T-helper 1 cell treated with Interleukin-12 subunit alpha and Interleukin-12 subunit beta and Interleukin-4 antibody, amounts not matched to agents 30 ng/mL and 1 ng/mL, for 36 hours (primary cell): Measurements from ENCODE around the gene IGF2. TPM values are rescaled to one million over a fixed set of nuclear protein-coding genes. Genes with fewer than 3 reads are reported as not detected.

Experiments used
- intact Hi-C: fragments of 100-400 bp; cut with micrococcal nuclease; formaldehyde crosslinking; loops from one replicate; pipeline ENCODE4 v1.15.1; 2024
- total RNA-seq: library from RNA; stranded (reverse); gene quantifications from 2 replicates; pipeline ENCODE4 v1.2.3, GENCODE V29; 2022

Gene IGF2
- total RNA-seq, 1 donor from 2014 or later, result 0.17 TPM

DNA sequence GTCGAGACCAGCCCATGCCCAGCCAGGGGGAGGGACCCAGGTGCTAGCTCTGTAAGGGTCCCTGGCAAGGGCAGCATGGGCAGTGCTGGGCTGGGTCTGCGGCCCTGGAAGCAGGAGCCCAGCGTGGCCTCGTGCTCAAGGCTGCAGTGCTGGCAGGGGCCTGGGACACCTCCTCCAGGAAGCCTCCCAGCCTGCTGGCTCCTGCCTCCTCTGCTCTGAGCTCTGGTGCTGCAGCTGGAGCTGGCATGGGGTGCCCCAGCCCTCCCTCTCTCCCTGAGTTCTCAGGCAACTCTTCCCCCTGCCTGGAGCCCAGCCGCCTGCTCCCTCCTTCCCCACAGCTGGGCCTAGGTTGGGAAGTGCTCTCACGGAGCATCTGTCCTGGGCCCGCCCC, 15.0 kb upstream of the IGF2 start:
- intact Hi-C loops, result loop anchor here (5.0 kb wide), 1 partner anchor 302 kb away; the partner anchor contains the start of gene LSP1

DNA sequence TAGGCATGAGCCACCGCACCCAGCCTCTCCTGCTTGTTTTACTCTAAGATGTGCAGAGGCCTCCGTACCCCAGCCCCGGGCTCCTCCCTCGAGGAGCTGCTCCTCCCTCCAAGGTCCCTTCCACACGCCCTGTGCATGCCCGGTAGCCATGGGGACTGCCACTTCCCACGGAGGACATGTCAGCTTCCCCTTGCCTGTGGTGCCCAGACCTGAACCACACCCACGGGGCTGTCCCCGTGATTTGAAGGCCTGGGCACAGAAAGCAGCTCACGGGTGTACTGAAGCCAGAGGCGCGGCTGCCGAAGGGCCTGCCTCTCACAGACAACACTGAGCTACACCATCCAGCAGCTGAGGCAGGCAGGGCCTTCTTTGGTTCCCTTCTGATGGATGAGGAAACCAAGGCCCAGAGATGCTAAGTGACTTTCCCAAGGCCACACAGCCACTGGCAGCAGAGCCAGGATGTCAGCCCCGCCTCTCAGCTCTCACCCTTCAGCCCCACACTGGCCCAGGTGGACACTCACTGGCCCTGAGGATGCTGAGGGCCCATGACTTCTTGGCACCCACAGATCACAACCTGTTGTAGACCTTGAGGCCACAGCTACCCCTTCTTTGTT, 14.5 kb upstream of the IGF2 start:
- intact Hi-C loops, result loop anchor here (5.0 kb wide), 1 partner anchor 301 kb away; the partner anchor contains the start of gene LSP1

DNA sequence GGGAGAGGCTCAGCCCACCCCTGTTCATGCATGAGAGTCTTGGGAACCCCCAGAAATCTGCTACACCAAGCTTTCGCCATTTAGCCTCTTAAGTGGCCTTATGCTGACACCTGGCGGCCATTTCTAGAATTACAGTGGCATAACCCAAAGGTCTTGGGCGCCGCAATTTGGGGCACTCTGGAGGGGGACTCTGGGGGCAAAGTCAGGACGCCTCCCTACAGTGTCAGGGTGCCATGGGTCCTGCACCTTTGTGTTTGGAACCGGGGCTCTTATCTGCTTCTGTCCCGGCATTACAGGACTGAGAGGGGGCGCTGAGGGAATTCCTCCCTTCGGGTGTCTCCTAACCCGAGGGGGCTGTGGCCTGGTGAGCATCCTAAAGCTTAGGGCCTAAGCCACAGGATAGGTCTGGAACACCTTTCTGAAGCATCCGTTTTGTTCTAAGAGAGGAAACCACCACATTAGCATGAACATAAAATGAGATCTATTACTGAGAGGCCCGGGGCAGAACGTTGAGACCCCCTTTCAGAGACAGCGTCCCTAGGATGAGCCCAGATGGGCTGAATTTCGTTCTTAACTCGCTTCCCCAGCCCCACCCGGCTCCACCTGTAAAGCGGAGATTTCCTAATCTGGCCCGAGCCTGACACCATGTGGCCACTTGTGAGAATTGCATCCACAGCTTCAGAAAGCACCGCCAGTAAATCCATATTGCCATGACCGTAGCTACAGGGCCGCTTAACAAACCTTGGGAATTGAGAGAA, 12.5 kb upstream of the IGF2 start:
- intact Hi-C loops, result loop anchor here (1.0 to 5.0 kb wide), 4 partner anchors 269 to 499 kb away; partner anchors contain the start of gene LSP1

DNA sequence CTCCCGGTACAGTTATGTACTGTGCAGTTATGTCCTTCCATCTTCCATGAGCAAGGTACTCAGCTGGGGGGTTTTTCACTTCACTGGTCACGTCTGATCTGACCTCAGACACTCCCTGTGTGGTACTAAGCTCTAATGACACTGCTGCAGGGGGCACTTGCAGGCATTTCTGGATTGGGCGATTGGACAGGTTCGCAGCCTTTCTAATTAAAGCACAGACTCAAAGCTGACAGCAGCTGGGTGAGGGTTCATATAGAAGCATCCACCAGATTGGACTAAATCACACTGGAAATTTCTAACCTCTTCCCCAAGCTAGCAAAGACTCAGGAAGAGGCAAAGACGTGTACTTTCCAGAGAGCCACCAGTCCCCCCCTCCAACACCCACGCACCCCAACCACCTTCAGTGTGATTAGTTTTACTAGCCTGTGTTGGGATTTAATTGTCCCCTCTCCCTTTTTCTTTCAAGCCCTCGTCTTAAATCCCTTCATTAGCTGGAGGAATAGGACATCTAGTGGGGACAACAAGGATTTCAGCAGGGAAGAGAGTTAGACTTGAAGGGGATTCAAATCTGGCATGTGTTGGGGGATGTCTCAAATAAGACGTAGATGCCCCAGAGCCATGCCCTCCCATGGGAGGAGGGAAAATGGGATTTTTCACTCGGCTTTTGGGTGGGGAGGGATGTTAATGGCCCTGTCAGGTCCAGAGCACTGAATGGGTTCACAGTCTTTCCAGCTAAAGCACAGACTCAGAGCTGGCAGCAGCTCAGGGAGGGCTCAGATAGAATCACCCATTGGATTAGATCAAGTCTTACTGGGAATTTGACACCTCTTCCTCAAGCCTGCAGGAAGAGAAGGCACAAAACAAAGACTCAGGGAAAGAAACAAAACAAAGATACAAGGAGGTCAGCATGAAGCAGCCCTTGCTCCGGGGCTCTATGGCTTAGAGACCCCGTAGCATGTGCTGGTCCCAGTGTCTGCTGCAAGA, 11.0 kb upstream of the IGF2 start:
- intact Hi-C loops, result loop anchor here (5.0 kb wide), 1 partner anchor 298 kb away; the partner anchor contains the start of gene LSP1

DNA sequence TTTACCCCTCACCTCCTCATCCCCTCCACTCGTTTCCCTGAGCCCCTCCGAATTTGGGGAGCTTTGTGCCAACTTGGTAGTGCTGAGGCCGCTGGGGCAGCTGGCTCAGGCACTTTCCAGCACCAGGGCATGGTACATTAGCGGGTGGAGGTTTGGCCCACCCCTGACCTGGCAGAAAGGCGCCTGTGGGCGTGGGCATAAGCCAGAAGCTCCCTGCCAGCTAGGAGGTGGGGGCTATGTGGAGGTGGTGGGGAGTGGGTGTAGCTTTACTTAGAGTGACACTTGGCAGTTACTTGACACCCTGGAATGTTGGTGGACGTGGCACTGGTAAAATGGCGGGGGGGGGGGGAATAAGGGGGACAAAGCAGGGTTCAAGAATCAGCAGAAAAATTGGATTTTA, 10.3 kb upstream of the IGF2 start:
- intact Hi-C loops, result no loop called here

DNA sequence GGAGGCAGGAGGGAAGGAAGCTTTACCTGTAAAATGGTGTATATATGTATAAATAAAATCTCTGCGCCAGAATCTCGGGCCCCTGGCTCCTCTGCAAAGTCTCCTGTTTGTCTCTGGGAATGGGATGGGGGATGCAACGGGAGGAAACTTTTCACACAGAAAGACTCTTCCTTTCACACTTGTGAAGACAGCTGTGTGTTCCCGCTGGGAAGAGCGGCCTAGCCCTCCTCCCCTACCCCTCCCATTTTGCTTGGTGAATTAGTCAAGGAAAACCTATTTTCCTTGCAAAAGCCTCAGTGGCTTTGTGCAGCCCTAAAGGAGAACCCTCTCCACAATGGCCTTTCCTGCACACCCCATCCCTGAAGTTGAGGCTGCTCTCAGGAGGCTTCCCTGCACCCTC, 9.4 kb upstream of the IGF2 start:
- intact Hi-C loops, result no loop called here

DNA sequence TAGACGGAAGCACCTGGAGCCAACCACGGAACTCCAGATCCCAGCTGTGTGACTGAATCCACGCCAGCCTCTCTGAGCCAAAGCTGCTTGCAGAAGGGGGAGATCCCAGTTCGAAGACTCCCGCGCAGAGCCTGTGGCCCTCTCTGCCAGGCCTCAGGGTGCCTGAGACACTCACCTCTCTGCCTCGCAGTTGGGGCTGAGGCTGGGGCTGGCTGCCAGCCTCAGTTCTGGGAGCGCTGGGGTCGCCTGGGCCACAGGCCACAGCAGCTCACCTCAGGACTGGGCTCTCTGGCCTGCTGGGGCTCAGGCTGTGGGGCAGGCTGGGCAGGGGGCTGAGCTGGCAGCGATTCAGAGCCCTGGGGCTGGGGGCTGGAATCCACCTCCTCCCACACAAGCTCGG, 8.2 kb upstream of the IGF2 start:
- intact Hi-C loops, result no loop called here

DNA sequence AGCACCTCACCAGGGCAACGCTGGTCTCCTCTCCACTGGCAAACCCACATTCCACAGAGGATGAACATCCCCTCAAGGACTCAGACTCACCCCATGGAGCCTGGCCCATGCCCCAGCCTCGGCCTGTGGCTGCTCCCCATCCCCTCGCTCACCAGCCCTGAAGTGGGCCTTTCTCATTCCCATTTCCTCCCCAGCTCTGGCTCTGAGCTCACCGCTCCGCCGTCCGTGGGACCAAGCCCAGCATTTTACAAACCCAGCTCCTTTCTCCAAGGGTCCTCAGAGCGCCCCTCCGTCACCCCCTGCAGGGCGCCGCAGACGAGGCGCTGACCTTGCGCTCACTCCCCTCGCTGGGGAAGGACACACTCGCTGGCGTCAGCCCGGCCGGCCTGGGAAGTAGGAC, 6.9 kb upstream of the IGF2 start:
- intact Hi-C loops, result no loop called here

DNA sequence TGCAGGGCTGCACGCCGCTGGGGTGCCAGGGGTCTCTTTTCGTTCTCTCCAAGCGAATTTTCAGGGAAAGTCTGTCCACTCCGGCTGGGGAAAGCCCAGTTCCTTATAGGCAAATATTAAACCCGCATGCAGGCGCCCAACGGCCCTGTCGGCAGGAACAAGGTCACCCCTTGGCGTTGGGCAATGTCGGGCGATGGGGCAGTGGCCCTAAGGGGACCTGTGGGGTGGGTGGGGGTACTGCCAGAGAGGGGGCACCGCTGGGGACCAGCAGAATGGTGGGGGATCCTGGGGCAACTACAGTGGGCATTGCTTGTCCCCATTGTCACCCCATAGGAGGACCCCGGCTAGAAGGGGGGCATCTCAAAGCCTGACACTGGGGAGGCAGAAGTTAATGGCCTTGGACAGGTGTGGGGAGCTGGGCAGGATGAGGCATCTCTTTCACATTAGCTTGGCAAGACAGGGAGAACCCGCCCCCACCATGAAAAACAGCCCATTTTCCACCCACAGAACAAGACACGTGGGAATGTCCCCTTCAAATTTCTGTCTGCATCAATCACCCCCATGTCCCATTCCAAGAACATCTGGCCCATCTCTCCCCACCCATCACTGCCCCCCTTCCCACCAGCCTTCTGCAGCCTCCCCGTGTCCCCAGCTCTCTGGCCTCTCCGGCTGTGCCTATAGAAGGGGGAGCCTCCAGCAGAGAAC, 5.5 kb upstream of the IGF2 start:
- intact Hi-C loops, result loop anchor here (5.0 kb wide), 1 partner anchor 128 kb away; the partner anchor contains the start of gene ASCL2

DNA sequence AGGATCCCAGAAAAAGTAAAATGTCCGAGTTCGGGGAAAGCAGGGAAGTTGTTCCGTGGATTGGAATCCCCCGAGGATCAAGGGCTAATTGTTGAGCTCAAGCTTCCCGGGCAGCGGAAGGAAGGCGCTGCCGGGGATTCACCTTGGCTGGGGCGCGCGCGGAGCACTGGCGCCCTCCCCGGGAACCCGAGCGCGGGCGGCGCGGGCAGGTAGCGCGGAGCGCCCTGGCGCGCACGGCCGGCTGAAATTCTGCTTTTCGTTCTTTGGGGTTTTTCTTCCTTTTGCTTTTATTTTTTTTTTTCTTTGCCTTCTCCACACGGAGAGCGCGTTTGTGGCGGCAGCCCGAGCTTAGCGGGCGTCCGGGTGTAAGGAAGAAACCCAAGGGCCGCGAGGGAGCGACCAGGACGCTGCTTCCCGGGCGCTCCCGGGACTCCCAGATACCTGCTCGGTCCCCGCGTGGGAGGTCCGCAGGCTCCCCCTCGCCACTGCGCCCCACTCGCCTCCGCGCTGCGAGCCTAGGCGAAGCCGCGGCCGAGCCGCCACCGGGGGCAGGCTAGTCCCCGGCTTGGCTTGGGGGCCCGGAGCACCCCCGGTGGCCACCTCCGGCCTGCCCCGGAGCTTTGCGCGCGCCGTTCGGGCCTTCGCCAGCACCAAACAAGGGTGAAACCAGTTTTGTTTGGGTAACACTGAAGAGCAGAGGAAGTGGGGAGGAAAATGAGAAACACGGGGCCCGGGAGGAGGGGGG, 4.8 kb upstream of the IGF2 start:
- intact Hi-C loops, result loop anchor here (1.0 to 5.0 kb wide), 2 partner anchors 67 to 128 kb away; partner anchors contain the start of gene ASCL2

DNA sequence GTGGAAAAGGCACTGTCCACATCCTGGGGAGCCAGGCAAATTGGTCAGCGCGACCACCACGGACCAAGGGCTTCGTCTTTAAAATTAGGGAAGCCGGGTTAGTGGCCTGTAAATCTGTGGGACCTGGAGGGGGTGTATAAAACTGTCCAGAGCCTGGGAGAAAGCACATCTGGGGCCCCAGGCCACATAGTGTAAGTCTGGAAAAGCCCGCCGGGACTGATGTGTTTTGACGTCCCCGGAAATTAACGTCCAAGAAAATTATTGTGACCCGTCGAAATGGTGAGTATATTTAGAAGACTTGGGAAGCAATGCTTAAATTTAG, 4.2 kb upstream of the IGF2 start:
- intact Hi-C loops, result loop anchor here (1.0 to 5.0 kb wide), 2 partner anchors 66 to 129 kb away; partner anchors contain the start of gene ASCL2

DNA sequence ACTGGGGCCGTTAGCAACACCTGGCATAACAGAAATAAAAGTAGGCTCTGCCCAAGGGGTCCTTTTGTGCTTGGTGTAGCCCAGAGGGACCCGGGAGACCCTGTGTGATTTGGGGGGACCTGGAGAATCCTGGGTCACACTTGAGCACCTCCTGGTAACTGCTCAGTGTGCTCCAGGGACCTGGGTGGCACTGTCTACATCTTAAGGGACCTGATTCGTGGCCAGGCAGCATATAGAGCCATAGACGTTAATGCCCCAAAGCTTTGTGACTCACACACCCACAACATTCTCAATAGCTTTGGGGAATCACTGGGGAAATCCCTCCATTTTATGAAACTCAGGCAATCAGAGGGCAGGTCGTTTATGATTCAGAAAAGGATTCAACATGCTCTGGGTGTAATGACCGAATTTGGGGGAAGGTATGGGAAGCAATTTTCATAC, 3.6 kb upstream of the IGF2 start:
- intact Hi-C loops, result loop anchor here (1.0 to 5.0 kb wide), 2 partner anchors 65 to 130 kb away; partner anchors contain the start of gene ASCL2

DNA sequence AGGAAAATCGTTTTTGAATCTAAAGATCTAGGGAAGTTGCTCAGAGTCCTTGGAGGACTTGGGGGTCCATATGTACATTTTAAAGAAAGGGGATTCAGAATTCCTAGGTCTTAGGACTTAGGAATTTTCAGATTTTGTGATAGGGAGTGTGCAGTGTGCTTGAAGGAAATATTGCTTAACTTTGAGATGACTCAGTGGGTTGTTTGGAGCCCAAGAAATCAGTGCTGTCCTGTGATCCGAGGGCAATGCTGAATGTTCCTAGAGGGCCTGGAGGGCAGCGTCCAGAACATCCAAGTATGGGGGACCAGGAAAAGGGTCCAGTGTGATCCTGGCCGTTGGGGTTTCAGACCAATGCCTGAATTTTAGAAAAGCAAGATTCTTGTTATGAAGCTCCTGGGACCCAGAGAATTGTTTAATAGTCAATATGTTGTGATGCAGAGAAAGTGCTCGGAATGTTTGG, 3.1 kb upstream of the IGF2 start:
- intact Hi-C loops, result loop anchor here (5.0 kb wide), 1 partner anchor 130 kb away; the partner anchor contains the start of gene ASCL2

DNA sequence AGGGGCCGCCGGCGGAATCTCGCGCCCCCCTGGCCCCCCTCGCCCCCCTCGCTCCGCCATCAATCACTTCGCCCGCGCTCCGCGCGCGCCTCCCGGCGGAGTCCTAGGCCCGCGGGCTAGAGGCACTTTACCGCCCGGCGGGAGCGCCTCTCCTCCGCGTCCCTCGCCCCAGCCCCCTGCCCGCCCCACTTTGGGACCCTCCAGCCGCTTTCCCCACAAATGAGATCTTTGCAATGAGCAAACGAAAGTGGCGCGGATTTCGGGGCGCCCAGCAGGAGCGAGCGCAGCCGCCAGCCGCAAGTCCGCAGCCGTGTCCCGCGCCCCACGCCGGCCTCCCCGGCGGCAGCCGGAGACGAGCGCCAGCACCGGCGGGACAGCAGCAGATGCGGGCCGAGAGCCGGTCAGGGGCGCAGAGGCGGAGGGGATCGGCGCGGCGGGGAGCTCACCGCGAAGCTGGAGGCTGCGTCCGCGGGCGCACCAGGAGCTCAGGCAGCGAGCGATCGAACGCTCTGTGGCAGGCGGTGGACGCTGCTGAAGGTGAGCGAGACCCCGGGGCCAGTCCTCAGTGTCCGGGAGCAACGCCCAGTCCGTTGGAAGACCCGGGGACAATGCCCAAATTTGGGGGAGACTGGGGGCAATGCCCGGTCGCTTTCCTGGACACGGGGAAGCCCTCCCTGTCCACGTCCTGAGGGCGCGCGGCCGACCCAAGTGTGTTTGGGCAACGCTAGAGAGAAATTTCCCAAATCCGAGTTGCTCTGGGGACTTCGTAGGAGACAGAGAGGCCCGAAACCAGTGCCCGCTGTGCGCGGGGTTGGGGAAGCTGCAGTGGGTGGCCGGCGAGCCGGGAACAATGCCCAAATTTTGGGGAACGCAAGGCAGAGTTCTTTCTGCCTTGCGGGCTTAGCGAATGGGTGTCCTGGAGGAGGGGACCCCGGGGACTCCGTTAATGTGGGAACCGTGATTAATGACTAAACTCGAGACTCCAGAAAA, 1.5 kb upstream of the IGF2 start:
- intact Hi-C loops, result loop anchor here (5.0 kb wide), 1 partner anchor 132 kb away; the partner anchor contains the start of gene ASCL2

DNA sequence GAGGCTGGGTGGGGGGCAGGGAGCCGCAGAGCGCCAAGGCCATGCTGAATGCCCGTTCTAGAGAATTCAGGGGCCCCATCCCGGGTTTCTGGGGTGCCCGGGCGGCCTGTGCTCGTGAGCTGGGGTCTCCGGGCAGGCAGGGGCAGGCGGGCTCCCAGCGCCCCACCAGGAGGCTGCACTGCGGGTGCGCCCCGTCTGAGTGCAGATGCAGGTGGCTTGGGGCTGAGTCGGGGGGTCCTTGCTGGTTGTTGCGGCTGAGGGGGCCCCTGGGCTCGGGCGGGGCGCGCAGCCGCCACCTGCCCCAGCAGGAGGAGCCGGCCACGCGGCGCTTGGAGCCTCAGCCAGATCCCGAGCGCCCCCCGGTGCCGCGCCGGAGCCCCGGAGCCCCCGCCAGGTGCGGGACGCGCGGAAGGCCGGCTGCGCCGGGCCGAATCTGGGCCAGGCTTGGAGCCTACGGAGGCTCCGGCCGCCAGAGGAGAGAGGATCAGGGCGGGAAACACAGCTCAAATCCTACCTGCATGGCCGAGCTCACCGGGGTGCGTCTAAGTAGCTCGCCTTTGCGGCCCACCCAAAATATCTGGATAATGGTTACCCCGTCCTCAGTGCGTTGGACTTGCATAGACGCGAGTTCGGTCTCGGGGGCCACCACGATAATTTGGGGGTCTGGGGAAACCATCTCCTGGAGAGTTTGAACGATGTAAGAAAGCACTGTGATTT, 590 bp upstream of the IGF2 start:
- intact Hi-C loops, result loop anchor here (5.0 kb wide), 1 partner anchor 133 kb away; the partner anchor contains the start of gene ASCL2

DNA sequence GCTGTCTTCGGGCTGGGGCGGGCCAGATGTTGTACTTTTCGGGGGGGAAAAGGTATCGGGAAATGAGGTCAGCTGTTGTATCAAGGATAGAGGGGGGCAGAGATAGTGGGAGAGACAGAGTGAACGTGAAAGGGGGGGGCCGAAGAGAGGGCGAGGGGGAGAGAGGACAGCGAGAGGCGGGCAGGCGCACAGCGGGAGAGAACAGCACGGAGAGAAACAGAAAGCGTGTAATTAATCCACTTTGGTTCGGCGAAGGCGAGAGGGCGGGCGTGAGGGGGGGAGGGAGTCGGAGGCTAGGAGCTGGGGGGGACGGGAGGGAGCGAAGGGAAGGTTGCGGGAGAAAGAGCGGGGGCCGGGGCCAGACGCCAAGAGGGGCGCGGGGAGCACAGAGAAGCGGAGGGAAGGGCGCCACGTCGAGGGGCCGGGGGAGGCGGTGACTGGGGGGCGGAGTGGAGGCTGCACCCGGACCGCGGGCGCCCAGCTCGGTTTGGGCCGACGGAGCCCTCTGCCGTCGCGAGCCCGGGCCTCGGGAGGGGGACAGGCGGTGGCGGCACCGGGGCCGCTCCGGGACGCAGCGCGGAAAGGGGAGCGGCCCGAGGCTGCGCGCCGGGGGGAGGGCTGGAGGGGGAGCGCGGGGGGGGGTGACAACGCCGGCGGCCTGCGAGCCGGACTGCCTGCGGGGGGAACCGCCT, 612 bp downstream of the IGF2 start:
- intact Hi-C loops, result no loop called here

DNA sequence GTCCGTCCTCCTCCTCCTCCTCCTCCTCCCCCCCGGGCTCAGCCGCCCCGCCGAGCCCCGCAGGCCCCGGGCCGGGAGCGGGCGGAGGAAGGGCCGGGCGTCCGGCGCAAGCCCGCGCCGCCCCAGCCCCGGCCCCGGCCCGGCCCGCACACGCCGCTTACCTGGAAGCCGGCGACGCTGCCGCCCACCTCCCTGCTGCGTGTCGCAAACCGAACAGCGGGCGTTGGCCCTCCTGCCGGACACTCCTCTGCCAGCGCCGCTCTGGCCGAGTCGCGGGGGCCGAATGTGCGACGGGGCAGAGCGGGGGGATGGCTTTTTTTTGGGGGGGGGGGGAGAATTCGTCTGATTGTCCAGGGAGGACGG, 1.1 kb downstream of the IGF2 start:
- intact Hi-C loops, result no loop called here
